ELF-1 (cell line): Measurements from ENCODE around the gene RAD23B.
"Not testable (repeated sequence)": the region's sequence is repeated elsewhere in the genome, so short reads cannot be mapped to it uniquely, and the experiment has no call there.

ENCODE experiments used
- DNase-seq: peaks from one replicate; pipeline ENCODE4 v3.0.0-alpha.2; 2016; ENCODE audit warnings: low read depth, low spot score

The RAD23B gene

DNA sequence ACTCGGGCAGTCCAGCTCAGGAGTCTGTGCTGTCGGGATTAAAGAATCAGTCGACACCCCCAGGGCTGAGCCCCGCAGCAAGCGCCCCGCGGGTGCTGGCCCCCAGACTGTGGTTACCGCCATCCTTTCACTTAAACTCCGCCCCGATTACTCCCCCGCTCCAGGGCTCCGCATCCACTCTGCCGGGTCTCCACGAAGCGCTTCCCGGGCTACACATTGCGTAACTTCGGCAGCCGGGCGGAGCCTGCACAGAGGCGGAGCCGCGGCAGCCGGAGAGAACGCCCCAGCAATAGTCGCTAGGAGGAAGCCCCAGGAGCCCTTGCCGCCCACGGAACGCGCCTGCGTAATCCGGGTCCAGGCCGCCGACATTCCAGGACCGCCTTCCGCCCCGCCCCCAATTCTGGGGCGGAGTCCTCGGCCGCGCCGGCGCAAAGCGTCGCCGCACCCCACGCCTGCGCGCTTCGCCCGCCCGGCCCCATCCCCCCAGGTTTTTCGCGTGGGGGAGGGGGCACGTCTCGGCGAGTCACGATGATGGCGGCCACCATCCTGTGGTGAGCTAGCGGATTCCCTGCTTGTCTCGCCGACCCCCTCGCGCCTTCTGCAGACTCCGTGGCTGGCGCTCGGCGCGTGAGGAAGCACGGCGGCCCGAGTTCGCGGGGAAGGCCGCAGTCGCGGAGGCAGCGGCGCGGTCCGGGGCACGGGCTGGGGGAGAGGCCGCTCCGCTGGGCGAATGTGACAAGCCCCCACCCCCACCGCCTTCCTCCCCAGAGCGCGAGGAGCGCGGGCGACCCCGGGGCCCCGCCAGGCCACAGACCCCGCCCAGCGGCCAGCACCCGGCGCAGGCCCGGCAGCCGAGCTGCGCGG is at the start of gene RAD23B:
Gene RAD23B, plus strand, starts transcription at position 521 of the 864 bp plus-strand sequence. CDS start 351 bp downstream, outside the sequence.
- peak; percentile 99 for DNase-seq

- DNase-seq = no peak
Observed at GRCh38 chr9:107235765-107236442, 47.2 kb upstream of the RAD23B start.

DNA sequence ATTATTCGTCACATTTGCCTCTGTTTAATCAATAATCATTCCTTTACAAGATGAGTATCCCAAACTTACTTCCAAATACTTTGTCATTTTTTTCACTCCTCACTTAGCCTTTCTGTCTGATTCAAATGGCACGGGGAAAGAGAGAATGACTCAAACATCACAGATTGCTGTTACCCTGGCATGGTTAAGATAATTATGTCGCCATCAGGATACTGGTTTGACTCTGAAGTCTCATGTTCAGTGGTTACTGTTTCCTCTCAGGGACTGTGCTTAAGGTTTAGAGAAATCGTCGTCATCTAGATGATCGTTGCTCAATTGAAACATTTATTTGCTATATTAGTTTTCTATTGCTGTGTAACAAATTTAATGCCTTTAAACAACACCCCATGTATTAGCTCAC is 45.2 kb upstream of the RAD23B start:
- no peak for DNase-seq

GRCh38 chr9:107239474-107239873 is 43.6 kb upstream of the RAD23B start:
- no peak for DNase-seq

DNA sequence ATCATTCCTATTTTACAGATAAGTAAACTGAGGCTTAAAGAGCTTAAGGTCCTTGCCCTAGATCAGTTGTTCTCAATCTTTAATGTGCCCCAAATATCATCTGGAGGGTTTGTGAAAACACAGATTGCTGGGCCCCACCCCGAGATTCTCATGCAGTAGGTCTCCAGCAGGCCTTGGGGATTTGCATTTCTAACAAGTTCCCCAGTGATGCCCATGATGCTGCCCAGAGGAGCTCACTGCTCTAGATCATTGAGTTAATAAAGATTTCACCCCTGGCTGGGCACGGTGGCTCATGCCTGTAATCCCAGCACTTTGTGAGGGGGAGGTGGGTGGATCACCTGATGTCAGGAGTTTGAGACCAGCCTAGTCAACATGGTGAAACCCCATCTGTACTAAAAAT is 42.8 kb upstream of the RAD23B start:
- no peak for DNase-seq

GRCh38 chr9:107242073-107243030 is 40.7 kb upstream of the RAD23B start:
- no peak for DNase-seq

GRCh38 chr9:107243742-107244141 is 39.3 kb upstream of the RAD23B start:
- DNase-seq = peak; percentile 66

DNA sequence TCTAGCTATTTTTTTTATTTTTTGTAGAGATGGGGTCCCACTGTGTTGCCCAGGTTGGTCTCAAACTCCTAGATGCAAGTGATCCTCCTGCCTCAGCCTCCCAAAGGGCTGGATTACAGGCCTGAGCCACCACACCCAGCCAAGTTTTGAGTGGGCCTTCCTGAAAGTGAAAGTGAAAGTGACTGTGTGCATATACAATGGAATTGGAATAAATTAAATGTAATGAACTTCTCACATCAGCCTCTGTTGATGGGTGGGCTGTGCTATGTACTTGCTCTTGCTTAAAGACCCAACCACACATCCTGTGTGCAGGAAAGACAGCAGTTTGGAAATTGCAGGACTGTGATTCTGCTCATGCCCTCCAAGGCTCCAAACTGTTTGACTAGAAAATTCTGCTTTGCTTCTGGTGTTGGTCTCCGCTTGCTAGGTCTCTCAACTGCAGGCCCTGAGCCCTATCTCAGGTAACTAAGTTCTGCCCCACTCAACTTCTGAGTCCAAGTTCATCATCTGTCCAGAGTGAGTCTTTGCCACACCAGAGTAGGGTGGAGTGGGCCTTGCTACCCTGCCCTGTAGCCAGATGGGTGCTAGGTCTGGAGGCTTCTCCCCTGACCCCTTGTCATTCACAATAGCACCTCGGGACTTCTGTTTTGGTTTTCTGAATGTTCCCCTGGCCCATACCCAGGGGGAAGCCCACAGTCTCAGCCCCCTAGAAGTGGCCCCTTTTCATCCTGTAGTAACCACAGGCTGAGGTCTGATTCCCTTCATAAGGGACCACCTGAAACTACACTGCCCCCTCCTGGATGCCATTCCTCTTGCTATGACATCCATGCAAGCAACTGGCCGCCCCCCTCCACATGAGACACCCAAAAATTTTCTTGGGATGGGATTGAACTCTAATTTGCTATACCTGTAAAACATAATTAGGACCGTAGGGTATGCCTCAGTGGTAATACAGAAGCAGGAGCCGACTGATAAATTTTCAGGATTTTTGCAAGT is 36.5 kb upstream of the RAD23B start:
- DNase-seq = peak; percentile 26

- no peak for DNase-seq
Observed at GRCh38 chr9:107248714-107249113, 34.4 kb upstream of the RAD23B start.

- peak; percentile 77 for DNase-seq
Observed at GRCh38 chr9:107249131-107249533, 33.9 kb upstream of the RAD23B start.

GRCh38 chr9:107249665-107250285 is 33.3 kb upstream of the RAD23B start:
- no peak for DNase-seq

DNA sequence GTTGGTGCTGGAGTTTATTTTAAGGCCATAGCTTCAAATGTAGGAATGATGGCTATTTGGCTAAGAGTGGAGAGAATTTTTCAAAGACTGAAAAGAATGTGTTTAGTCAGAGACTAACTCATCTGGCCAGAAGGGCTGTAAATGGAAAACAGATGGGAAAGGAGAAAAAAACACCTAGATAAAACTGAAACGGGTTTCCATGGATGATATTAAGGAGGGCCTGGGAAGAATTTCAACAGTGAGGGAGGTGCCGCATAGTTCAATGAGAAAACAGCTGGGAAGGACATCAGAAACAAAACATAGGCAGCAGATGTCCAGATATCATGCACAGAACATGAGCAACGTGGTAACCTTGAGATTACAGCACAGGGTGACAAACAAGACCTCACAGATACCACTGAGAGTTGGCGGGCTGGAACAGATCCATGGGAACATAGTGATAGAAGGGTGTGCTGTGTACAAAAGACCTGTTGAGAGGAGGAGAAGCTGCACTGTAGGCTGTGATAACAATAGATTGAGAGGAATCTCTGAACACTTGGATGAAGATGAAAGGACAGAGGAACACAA is 31.2 kb upstream of the RAD23B start:
- no peak for DNase-seq

- no peak for DNase-seq
Observed at GRCh38 chr9:107258919-107259318, 24.2 kb upstream of the RAD23B start.

- not testable (repeated sequence) for DNase-seq
Observed at GRCh38 chr9:107259751-107260313, 23.2 kb upstream of the RAD23B start.

GRCh38 chr9:107260437-107261081 is 22.5 kb upstream of the RAD23B start:
- DNase-seq = peak; percentile 60

GRCh38 chr9:107261106-107261505 is 22.0 kb upstream of the RAD23B start:
- DNase-seq = no peak

DNA sequence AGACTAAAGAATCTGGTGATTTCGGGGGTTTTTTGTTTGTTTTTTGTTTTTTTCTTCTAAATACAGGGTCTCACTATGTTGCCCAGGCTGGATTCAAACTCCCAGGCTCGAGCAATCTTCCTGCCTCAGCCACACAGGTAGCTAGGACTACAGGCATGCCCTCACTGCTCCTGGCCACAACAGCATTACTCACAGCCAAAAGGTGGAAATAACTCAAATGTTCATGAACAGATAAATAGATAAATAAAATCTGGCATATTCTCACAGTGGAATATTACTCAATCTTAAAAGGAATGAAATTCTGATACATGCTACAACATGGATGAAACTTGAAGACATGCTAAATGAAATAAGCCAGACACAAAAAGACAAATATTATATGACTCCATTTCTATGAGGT is 19.8 kb upstream of the RAD23B start:
- DNase-seq = no peak

DNA sequence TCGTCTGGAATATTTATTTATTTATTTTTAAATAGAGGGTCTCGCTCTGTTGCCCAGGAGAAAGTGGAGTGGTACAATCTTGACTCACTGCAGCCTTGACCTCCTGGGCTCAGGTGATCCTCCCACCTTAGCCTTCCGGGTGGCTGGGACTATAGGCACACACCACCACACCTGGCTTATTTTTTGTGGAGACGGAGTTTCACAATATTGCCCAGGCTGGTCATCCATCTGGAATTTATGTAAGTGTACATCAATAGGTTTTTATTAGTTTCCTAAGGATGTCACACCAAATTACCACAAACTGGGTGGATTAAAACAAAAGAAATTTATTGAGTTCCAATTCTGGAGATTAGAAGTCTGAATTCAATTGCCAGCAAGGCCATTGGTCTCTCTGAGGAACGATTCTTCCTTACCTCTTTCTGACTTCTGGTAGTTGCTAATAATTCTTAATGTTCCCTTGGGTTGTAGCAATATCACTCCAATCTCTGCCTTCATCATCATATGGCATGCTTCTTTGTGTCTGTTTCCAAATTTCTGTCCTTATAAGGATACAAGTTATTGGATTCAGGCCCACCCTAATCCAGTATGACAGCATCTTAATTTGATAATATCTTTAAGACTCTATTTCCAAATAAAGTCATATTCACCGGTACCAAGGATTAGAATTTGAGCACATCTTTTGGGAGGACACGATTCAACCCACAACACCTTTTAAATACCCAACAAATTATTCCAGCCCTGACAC is 16.3 kb upstream of the RAD23B start:
- DNase-seq = no peak
